K562 (cell line): ENCODE measurements around the gene SLFN5. TPM values are rescaled to one million over a fixed set of nuclear protein-coding genes. Genes with fewer than 3 reads are reported as not detected.

ENCODE experiments used
- ATAC-seq: fragments of 200-7000 bp; cut with Tn5 transposase; 3 replicates; pipeline ENCODE4 v1.9.1; 2020; ENCODE audit warnings: moderate library complexity
- BruUV-seq: library from RNA; stranded (reverse); fragments of 400-500 nt; replicated peaks from 2 replicates; lab custom pipeline; 2021; lab: Mats Ljungman, UMichigan
- CTCF ChIA-PET: fragments of 300-600 bp; formaldehyde crosslinking; extraction: SDS; loops from one replicate; lab custom pipeline; 2021; ENCODE audit warnings: low intra/inter-chr PET ratio; lab: Yijun Ruan, JAX
- POLR2A ChIA-PET: fragments of 300-600, 350-650 bp; sonication (Branson Sonifier 250); formaldehyde crosslinking; extraction: SDS; loops from one replicate; lab custom pipeline; 2021; ENCODE audit warnings: antibody characterized with exemption, inconsistent platforms; lab: Yijun Ruan, JAX
- DNase-seq, 4 experiments: peaks; one replicate each; pipeline versions ENCODE4 v3.0.0 to v3.0.0-alpha.2; 2011 to 2018; ENCODE audit warnings: low spot score in 3 of 4, mixed read lengths in 3 of 4; ENCODE audit errors: extremely low read depth in 1 of 4
- FAIRE-seq: peaks from 2 replicates; lab custom pipeline; 2011; peaks lifted over from hg19 to GRCh38; lab: Jason Lieb, UNC
- H2AFZ ChIP-seq: 2 replicates; pipeline ENCODE4 v1.6.0; 2011; ENCODE audit warnings: low read depth, low read length, control low read depth, inconsistent platforms
- H3K27ac ChIP-seq: fragments of 200-600 bp; 3 replicates; pipeline ENCODE4 v1.8.0; 2011; ENCODE audit warnings: low read depth, mild to moderate bottlenecking, control low read depth, inconsistent platforms, low read length, moderate library complexity, mixed read lengths; ENCODE audit errors: extremely low read depth
- H3K27me3 ChIP-seq, 2 experiments: fragments of 300-600 bp in 1 of 2; 2 replicates in 1 of 2; 3 replicates in 1 of 2; pipeline versions ENCODE4 v1.6.0 to v1.8.0; 2011; ENCODE audit warnings: inconsistent platforms in 2 of 2, low read length in 2 of 2, mild to moderate bottlenecking in 1 of 2, mixed read lengths in 1 of 2, moderate library complexity in 1 of 2; ENCODE audit not compliant: control insufficient read depth in 2 of 2, insufficient read depth in 2 of 2
- H3K36me3 ChIP-seq: fragments of 300-600 bp; 3 replicates; pipeline ENCODE4 v1.8.0; 2011; ENCODE audit warnings: mild to moderate bottlenecking, low read length, inconsistent platforms; ENCODE audit not compliant: control insufficient read depth, insufficient read depth
- H3K4me1 ChIP-seq, 2 experiments: fragments of 200-600 bp in 1 of 2; replicated peaks in 1 of 2; 2 replicates in 1 of 2; 3 replicates in 1 of 2; pipeline versions ENCODE4 v1.5.1 to v1.8.0; 2011; ENCODE audit warnings: inconsistent platforms in 2 of 2, low read length in 2 of 2, mild to moderate bottlenecking in 1 of 2, mixed read lengths in 1 of 2, moderate library complexity in 1 of 2; ENCODE audit not compliant: control insufficient read depth in 2 of 2, insufficient read depth in 2 of 2
- H3K4me2 ChIP-seq: 2 replicates; pipeline ENCODE4 v1.6.1; 2011; ENCODE audit warnings: low read length, control low read depth, inconsistent platforms, mixed read lengths; ENCODE audit not compliant: insufficient read depth
- H3K4me3 ChIP-seq: fragments of 200-600 bp; sonication (generic), shearing (Covaris generic); 2 replicates; pipeline ENCODE4 v1.5.1; 2016; ENCODE audit warnings: control low read depth, inconsistent platforms
- H3K79me2 ChIP-seq: fragments of 200-600 bp; 3 replicates; pipeline ENCODE4 v1.8.0; 2011; ENCODE audit warnings: low read length, inconsistent platforms; ENCODE audit not compliant: control insufficient read depth, insufficient read depth
- H3K9ac ChIP-seq, 2 experiments: 2 replicates each; pipeline versions ENCODE4 v1.6.0 to v1.6.1; 2011; ENCODE audit warnings: low read depth in 2 of 2, low read length in 2 of 2, control low read depth in 1 of 2, inconsistent platforms in 1 of 2, mild to moderate bottlenecking in 1 of 2, mixed read lengths in 1 of 2; ENCODE audit not compliant: insufficient read depth in 1 of 2
- H3K9me1 ChIP-seq: one replicate; pipeline ENCODE4 v1.6.0; 2011; ENCODE audit warnings: inconsistent platforms, mild to moderate bottlenecking, low read length, moderate library complexity; ENCODE audit not compliant: control insufficient read depth, insufficient read depth
- H3K9me3 ChIP-seq: replicated peaks from 2 replicates; pipeline ENCODE4 v1.5.1; 2011; ENCODE audit warnings: low read depth, low read length, inconsistent platforms; ENCODE audit not compliant: control insufficient read depth, insufficient read depth
- H4K20me1 ChIP-seq: replicated peaks from 2 replicates; pipeline ENCODE4 v1.6.1; 2011; ENCODE audit warnings: low read length, inconsistent platforms, mixed read lengths; ENCODE audit not compliant: control insufficient read depth, insufficient read depth
- E2F6 ChIP-seq, 2 experiments: IDR thresholded peaks; 2 replicates each; pipeline ENCODE4 v1.6.1; 2011; ENCODE audit warnings: borderline replicate concordance in 1 of 2, control low read depth in 1 of 2, low read depth in 1 of 2, low read length in 1 of 2, mild to moderate bottlenecking in 1 of 2, mixed read lengths in 1 of 2, moderate library complexity in 1 of 2; ENCODE audit not compliant: insufficient read depth in 1 of 2, insufficient read length in 1 of 2, poor library complexity in 1 of 2, severe bottlenecking in 1 of 2; ENCODE audit errors: extremely low read depth in 1 of 2
- HMGXB4 ChIP-seq: sonication (generic); formaldehyde crosslinking; IDR thresholded peaks from 2 replicates; pipeline ENCODE4 v1.8.1; 2023; ENCODE audit warnings: mild to moderate bottlenecking, missing genetic modification reagents
- NFYB ChIP-seq: IDR thresholded peaks from 2 replicates; pipeline ENCODE4 v1.6.1; 2011; ENCODE audit warnings: mild to moderate bottlenecking, moderate library complexity; ENCODE audit not compliant: insufficient read length; ENCODE audit errors: extremely low read depth
- PML ChIP-seq: IDR thresholded peaks from 2 replicates; pipeline ENCODE4 v1.6.1; 2012; ENCODE audit warnings: low read length, inconsistent platforms
- ZNF449 ChIP-seq: fragments of 250-450 bp; sonication (Bioruptor Pico); IDR thresholded peaks from 2 replicates; pipeline ENCODE4 v1.8.0; 2022; ENCODE audit warnings: moderate library complexity, mild to moderate bottlenecking, inconsistent platforms
- ZNF75A ChIP-seq: fragments of 450-650 bp; formaldehyde crosslinking; IDR thresholded peaks from 2 replicates; pipeline ENCODE4 v1.4.0; 2020; ENCODE audit warnings: mild to moderate bottlenecking
- WGBS: fragments of 100-300 bp; shearing (Covaris generic); methylation state at CpG from one replicate; pipeline ENCODE4 v1.1.6; 2016; ENCODE audit warnings: low coverage, mixed read lengths; ENCODE audit not compliant: insufficient coverage; ENCODE audit errors: missing lambda C conversion rate; 5-methylcytosine and 5-hydroxymethylcytosine counted together
- in situ Hi-C: fragments of 300-500 bp; cut with MboI; formaldehyde crosslinking; loops from 4 replicates; pipeline ENCODE4 v1.15.0; 2018; ENCODE audit warnings: inconsistent platforms, mixed read lengths
- intact Hi-C: fragments of 100-400 bp; cut with micrococcal nuclease; formaldehyde crosslinking; loops from 2 replicates; pipeline ENCODE4 v1.14.2; 2022
- polyA plus RNA-seq, 8 experiments: library from polyadenylated mRNA; depleted of rRNA in 4 of 8; stranded (reverse) in 5 of 8; unstranded in 3 of 8; fragments of >200 nt; fragmentation: Nextera tagmentation in 2 of 8; fragmentation: Illumina TruSeq in 1 of 8; extraction: Ambion mirVana in 2 of 8; extraction: Trizol in 1 of 8; gene quantifications; 2 replicates each; pipeline versions ENCODE4 v1.2.1 to v1.2.3, GENCODE V29; 2011 to 2014; ENCODE audit warnings: inconsistent platforms in 1 of 8, missing spikeins in 1 of 8
- total RNA-seq, 7 experiments: library from RNA; depleted of rRNA in 6 of 7; stranded (reverse); fragments of >200 nt in 6 of 7; fragmentation: Illumina TruSeq in 2 of 7; extraction: Trizol in 2 of 7; gene quantifications; 2 replicates each; pipeline versions ENCODE4 v1.2.1 to v1.2.3, GENCODE V29; 2011 to 2021; ENCODE audit warnings: low replicate concordance in 1 of 7

Gene SLFN5
- total and polyA plus RNA-seq, 9 of the 15 experiments (the other 6 are each of a cell fraction or from before 2014, with no cell fraction given): under 0.01 to 0.18 (median 0.04) TPM; not detected in 1

GRCh38 chr17:35235917-35236316 is 7.0 kb upstream of the SLFN5 start:
- Histone ChIP-seq H2AFZ (no peak overlapping the region), H3K9ac (no peak overlapping the region), H4K20me1 (no peaks in the 10 kb centered on the region), H3K4me2 (no peak overlapping the region), H3K36me3 (no peaks in the 10 kb centered on the region), H3K79me2 (no peaks in the 10 kb centered on the region), H3K27me3 (no peaks in the 10 kb centered on the region; a peak in 1 of 5 replicates), H3K4me3 (no peak overlapping the region), H3K9me1 (no peaks in the 10 kb centered on the region), H3K9me3 (no peaks in the 10 kb centered on the region), H3K27ac (no peak overlapping the region), H3K4me1 (no peaks in the 10 kb centered on the region)
- BruUV-seq: no TSS peak
- in situ Hi-C loops: no loop called here
- ATAC-seq (no peak), DNase-seq (no peak), FAIRE-seq (no peak)
- 3% methylated on average over 2 of the region's 2 CpGs for WGBS
- POLR2A ChIA-PET: no interaction called here
- TF ChIP-seq NFYB (no peak), HMGXB4 (no peak), ZNF449 (CRISPR knock-in tag) (no peak), E2F6 (IDR thresholded peaks at IDR 0.05; ENCODE audit: borderline replicate concordance in 1 of 2, extremely low read depth in 1 of 2, insufficient read depth in 1 of 2, insufficient read length in 1 of 2, low read depth in 1 of 2, low read length in 1 of 2, poor library complexity in 1 of 2, severe bottlenecking in 1 of 2) (no peak), PML (no peak), ZNF75A (CRISPR knock-in tag) (no peak)
- intact Hi-C loops: no loop called here
- CTCF ChIA-PET: no interaction called here
